AG09319 (cell line): Measurements from ENCODE around the gene GRK2.
A peak's percentile ranks its signal among the peaks of the same experiment; 100 is the strongest.
"Not testable (repeated sequence)": the region's sequence is repeated elsewhere in the genome, so short reads cannot be mapped to it uniquely, and the experiment has no call there.

Experiments
- DNase-seq: peaks from one replicate; pipeline ENCODE4 v3.0.0-alpha.2; 2010; ENCODE audit warnings: low read depth; ENCODE audit errors: extremely low read depth
- TF ChIP-seq, protein P1 (sequence below): IDR thresholded peaks from 2 replicates; pipeline ENCODE4 v1.5.1; 2011; ENCODE audit warnings: low read depth, mild to moderate bottlenecking, inconsistent platforms, low read length, moderate library complexity

The GRK2 gene

DNA sequence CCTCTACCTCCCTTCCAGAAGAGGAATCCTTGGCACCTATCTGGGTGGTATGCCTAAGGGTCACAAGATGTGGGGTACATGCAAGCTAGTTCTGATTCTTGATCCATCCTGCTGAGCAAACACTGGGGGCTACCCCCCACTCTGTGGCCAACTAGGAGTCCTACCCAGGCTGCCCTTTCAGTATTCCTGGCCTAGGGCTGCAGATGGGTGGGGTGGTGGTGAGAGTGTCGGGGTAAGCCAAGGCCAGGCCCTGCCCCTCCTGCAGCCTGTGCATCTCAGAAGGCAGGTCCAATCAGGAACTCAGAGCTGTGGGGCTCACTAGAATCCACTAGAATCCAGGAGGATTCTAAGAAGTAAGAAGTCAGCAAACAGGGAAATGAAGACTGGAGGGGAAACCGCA lies 47.9 kb downstream of the GRK2 start:
- no peak for DNase-seq

DNA sequence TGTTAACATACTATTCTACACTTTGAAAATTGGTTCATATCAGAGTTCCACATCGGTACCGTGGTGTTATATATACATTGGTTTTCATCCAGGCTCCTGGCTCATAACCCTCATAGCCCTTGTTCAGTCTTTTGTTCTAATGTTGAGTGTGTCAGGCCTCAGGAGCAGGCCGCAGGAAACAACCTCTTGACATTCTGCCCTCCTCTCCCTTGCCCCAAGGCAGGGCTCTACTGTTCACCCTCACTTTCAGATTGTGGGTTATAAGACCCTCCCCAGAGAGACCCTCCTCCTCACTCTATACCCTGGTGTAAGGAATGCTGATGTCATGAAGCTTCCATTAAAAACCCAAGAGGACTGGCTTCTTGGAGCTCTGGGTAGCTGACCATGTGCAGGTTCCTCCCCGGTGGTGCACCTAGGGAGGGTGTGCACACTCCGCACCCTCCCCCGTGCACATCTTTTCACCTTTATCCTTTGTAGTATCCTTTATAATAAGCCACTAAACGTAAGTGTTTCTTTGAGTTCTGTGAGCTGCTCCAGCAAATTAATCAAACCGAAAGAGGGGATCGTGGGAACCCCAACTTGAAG lies 49.1 kb downstream of the GRK2 start:
- DNase-seq: no peak
- TF ChIP-seq, protein P1, sequence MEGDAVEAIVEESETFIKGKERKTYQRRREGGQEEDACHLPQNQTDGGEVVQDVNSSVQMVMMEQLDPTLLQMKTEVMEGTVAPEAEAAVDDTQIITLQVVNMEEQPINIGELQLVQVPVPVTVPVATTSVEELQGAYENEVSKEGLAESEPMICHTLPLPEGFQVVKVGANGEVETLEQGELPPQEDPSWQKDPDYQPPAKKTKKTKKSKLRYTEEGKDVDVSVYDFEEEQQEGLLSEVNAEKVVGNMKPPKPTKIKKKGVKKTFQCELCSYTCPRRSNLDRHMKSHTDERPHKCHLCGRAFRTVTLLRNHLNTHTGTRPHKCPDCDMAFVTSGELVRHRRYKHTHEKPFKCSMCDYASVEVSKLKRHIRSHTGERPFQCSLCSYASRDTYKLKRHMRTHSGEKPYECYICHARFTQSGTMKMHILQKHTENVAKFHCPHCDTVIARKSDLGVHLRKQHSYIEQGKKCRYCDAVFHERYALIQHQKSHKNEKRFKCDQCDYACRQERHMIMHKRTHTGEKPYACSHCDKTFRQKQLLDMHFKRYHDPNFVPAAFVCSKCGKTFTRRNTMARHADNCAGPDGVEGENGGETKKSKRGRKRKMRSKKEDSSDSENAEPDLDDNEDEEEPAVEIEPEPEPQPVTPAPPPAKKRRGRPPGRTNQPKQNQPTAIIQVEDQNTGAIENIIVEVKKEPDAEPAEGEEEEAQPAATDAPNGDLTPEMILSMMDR: no peak

More for the DNA sequence above, 47.9 kb downstream of the GRK2 start:
- TF ChIP-seq, protein P1: no peak

DNA sequence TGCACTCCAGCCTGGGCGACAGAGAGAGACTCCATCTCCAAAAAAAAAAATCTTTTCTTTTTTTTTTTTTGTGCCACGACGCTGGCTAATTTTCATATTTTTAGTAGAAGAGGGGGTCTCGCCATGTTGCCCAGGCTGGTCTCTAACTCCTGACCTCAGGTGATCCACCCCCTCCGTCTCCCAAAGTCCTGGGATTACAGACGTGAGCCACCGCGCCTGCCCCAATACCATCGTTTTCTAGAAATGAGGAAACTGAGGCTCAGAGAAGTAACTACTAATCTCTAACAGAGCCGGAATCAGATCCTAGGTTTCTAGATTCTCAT lies 50.6 kb downstream of the GRK2 start:
- no peak for DNase-seq
- TF ChIP-seq, protein P1: no peak

DNA sequence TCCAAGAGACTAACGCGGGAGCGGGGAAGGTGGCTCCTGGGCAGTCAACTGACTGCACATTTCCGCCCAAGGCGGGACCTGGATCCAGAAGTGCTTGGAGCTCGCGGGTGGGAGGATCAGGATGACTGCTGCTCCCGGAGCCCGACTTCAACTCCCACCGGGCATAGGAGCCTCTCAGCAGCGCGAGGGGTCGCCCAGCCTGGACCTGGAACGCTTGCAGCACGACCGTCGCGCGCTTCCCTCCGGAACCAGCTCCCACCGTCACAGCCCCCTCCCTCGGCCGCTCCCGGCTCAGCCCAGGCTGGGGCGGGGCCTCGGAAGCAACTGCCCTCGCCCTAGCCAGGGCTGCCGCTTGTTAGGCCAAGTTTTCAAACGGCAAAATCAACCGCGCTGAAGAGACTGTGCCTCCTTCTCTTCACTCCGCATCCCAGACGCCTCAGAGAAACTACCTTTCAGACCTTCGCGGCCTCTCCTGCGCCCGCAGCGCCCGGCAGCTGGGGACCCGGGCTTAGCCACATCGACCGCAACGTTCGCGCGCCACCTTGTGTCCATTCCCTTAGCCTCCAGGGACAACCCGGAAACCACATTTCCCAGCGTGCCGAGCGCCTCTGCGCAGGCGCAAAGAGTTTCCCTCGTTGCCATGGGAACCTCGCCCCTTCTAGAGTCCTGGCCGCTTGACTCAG lies 51.1 kb downstream of the GRK2 start:
- peak; percentile 80 for DNase-seq
- TF ChIP-seq, protein P1: peak; percentile 87

DNA sequence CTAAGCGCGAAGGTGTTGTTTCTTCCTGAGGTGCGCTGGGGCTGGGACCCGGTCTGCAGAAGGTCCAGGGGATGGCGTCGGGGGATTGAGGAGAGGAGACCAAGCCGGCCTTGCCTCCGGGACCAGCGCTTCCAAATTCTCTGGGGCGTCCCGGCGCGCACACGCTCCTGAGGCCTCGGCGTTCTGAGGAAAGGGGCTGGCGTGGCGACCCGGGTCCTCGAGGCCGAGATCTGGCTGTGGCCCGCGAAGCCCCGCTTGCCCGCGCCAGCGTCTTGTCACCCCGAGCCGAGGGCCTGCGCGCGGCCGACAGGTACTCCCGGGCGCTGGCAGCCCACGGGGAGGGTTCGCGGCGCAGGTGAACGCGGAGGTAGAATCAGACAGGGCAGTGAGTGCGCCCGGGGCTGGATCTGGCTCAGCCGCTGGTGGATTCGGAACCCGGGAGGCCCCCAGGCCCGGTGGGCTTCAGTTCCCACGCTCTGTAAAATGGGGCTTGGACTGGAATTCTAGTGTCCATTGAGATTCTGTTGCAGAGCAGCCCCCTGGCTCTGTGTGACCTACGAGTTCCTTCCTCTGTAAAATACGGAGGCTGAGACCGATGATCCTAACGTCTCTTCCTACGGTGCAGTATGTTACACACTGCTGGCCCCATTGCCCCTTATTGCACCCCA lies 51.7 kb downstream of the GRK2 start:
- TF ChIP-seq, protein P1: no peak
- no peak for DNase-seq

DNA sequence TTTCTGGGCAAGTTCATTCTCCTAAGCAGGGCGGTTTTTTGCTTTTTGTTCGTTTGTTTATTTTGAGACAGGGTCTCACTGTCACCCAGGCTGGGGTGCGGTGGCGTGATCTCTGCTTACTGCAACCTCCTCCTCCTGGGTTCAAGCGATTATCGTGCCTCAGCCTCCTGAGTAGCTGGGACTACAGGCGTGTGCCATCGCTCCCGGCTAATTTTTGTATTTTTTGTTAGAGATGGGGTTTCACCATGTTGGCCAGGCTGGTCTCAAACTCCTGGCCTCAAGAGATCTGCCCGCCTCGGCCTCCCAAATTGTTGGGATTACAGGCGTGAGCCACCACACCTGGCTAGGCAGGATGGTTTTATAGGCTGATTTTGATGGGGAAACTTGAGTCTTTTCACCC lies 52.6 kb downstream of the GRK2 start:
- DNase-seq: not testable (repeated sequence)

DNA sequence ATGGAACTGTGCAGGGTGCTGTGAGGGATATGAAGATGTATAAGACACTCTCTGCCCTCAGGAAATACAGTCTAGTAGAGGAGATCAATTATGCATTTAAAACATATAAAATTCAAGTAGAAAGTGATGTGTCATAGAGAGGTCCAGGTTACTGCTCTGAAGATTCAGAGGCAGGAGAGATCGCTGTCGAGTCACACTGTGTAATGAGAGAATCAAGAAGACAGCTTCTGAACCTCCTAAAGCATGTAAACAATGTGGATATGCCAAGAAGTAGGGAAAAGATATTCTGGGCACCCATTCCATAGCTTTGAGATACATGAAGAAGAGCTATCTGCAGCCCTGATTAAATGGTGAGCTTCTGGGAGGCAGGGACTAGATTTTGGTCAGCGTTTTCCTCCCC lies 53.7 kb downstream of the GRK2 start:
- DNase-seq: no peak
- TF ChIP-seq, protein P1: no peak
